Measurements from ENCODE around the gene SKIC3. TPM values are rescaled to one million over a fixed set of nuclear protein-coding genes. Genes with fewer than 3 reads are reported as not detected.

SKIC3 gene
- total and polyA plus RNA-seq, 3 donors from 2014 or later = 10.3 to 50.6 (median 45.8) TPM

GRCh38 chr5:95591490-95591901 is 36.7 kb upstream of the SKIC3 start:
- Histone ChIP-seq H3K4me3 (no peak overlapping the region), H3K36me3 (ENCODE audit: low read depth, missing control alignments) (no peaks in the 10 kb centered on the region), H3K4me1 (no peaks in the 10 kb centered on the region), H3K27ac (no peak overlapping the region), H3K9me3 (no peaks in the 10 kb centered on the region), H3K27me3 (no peaks in the 10 kb centered on the region)
- WGBS, 2 donors = 92 to 94% methylated on average over 5 of the region's 5 CpGs
- intact Hi-C loops (cut with DNase I; ENCODE audit: low total_unique reads) = no loop called here
- TF ChIP-seq, protein P1, sequence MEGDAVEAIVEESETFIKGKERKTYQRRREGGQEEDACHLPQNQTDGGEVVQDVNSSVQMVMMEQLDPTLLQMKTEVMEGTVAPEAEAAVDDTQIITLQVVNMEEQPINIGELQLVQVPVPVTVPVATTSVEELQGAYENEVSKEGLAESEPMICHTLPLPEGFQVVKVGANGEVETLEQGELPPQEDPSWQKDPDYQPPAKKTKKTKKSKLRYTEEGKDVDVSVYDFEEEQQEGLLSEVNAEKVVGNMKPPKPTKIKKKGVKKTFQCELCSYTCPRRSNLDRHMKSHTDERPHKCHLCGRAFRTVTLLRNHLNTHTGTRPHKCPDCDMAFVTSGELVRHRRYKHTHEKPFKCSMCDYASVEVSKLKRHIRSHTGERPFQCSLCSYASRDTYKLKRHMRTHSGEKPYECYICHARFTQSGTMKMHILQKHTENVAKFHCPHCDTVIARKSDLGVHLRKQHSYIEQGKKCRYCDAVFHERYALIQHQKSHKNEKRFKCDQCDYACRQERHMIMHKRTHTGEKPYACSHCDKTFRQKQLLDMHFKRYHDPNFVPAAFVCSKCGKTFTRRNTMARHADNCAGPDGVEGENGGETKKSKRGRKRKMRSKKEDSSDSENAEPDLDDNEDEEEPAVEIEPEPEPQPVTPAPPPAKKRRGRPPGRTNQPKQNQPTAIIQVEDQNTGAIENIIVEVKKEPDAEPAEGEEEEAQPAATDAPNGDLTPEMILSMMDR (IDR thresholded peaks at IDR 0.05) = no peak
- TF ChIP-seq POLR2A (IDR thresholded peaks at IDR 0.05) = no peak
- no peak for DNase-seq

GRCh38 chr5:95590880-95591279 is 36.1 kb upstream of the SKIC3 start:
- Histone ChIP-seq H3K4me1 (no peaks in the 10 kb centered on the region), H3K36me3 (ENCODE audit: low read depth, missing control alignments) (no peaks in the 10 kb centered on the region), H3K4me3 (no peak overlapping the region), H3K27ac (no peak overlapping the region), H3K9me3 (no peaks in the 10 kb centered on the region), H3K27me3 (no peaks in the 10 kb centered on the region)
- intact Hi-C loops (cut with DNase I; ENCODE audit: low total_unique reads) = no loop called here
- no peak for DNase-seq
- 76 to 86% methylated on average over 1 of the region's 1 CpG for WGBS, 2 donors
- TF ChIP-seq, protein P1 (IDR thresholded peaks at IDR 0.05) = no peak
- no peak for TF ChIP-seq POLR2A (IDR thresholded peaks at IDR 0.05)

- TF ChIP-seq POLR2A (IDR thresholded peaks at IDR 0.05) = no peak
- TF ChIP-seq, protein P1 (IDR thresholded peaks at IDR 0.05) = no peak
- H3K27ac ChIP-seq = no peak overlapping the region
- no peaks in the 10 kb centered on the region for H3K4me1 ChIP-seq
- intact Hi-C loops (cut with DNase I; ENCODE audit: low total_unique reads) = no loop called here
- WGBS, 2 donors = 85 to 96% methylated on average over 1 of the region's 1 CpG
- DNase-seq = no peak
- no peak overlapping the region for H3K4me3 ChIP-seq
- H3K9me3 ChIP-seq = no peaks in the 10 kb centered on the region
- H3K27me3 ChIP-seq = no peaks in the 10 kb centered on the region
- H3K36me3 ChIP-seq (ENCODE audit: low read depth, missing control alignments) = no peaks in the 10 kb centered on the region
These were observed 29.2 kb upstream of the SKIC3 start for GRCh38 chr5:95583992-95584391.

GRCh38 chr5:95581576-95581975 is 26.8 kb upstream of the SKIC3 start:
- intact Hi-C loops (cut with DNase I; ENCODE audit: low total_unique reads) = no loop called here
- Histone ChIP-seq H3K9me3 (no peaks in the 10 kb centered on the region), H3K4me1 (no peaks in the 10 kb centered on the region), H3K27ac (no peak overlapping the region), H3K36me3 (ENCODE audit: low read depth, missing control alignments) (no peaks in the 10 kb centered on the region), H3K27me3 (no peaks in the 10 kb centered on the region), H3K4me3 (no peak overlapping the region)
- no peak for TF ChIP-seq POLR2A (IDR thresholded peaks at IDR 0.05)
- TF ChIP-seq, protein P1 (IDR thresholded peaks at IDR 0.05) = no peak
- no peak for DNase-seq
- 94 to 95% methylated on average over 2 of the region's 2 CpGs for WGBS, 2 donors

DNA sequence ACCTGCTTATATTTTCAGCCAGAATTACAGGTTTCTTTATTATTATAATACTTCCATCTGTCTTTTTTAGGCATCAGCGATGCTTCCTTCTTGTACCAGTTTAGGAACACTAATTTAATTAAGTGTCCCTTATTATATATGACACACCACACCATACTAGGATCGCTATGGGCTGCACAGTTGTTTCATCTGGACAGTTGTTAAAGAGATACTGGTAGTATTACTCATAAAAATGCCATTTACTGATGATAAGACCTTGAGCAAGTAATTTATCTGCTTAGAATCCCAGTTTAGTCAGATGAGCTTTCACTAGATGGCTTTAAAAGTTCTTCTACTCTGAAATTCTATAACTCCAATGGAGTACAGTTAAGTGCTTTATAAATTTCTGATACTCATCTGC is 17.2 kb upstream of the SKIC3 start:
- Histone ChIP-seq H3K27me3 (no peaks in the 10 kb centered on the region), H3K9me3 (no peaks in the 10 kb centered on the region), H3K4me1 (no peaks in the 10 kb centered on the region), H3K4me3 (no peak overlapping the region), H3K27ac (no peak overlapping the region), H3K36me3 (ENCODE audit: low read depth, missing control alignments) (no peaks in the 10 kb centered on the region)
- 71 to 73% methylated on average over 2 of the region's 2 CpGs for WGBS, 2 donors
- no peak for DNase-seq
- TF ChIP-seq, protein P1 (IDR thresholded peaks at IDR 0.05) = no peak
- no peak for TF ChIP-seq POLR2A (IDR thresholded peaks at IDR 0.05)
- intact Hi-C loops (cut with DNase I; ENCODE audit: low total_unique reads) = no loop called here

Data from testis (tissue), 3 donors.